ACC112 (cell line): ENCODE measurements around the gene BAG3.
"Not testable (repeated sequence)": the region's sequence is repeated elsewhere in the genome, so short reads cannot be mapped to it uniquely, and the experiment has no call there.

Experiments
- H2AFZ ChIP-seq: fragments of 200-600 bp; sonication (generic); one replicate; pipeline ENCODE4 v1.6.0; 2017; ENCODE audit warnings: antibody characterized with exemption, low read length; ENCODE audit not compliant: unreplicated experiment
- H3K27ac ChIP-seq: fragments of 200-600 bp; sonication (generic); 2 replicates; pipeline ENCODE4 v1.5.1; 2014; ENCODE audit warnings: low read depth, mild to moderate bottlenecking, antibody characterized with exemption, low read length, moderate library complexity
- H3K27me3 ChIP-seq: fragments of 200-600 bp; sonication (generic); 2 replicates; pipeline ENCODE4 v1.6.1; 2014; ENCODE audit warnings: mild to moderate bottlenecking, antibody characterized with exemption, low read length, moderate library complexity, mixed read lengths; ENCODE audit not compliant: insufficient read depth
- H3K36me3 ChIP-seq: fragments of 200-600 bp; sonication (generic); 2 replicates; pipeline ENCODE4 v1.6.1; 2016; ENCODE audit warnings: mild to moderate bottlenecking, antibody characterized with exemption, low read length, moderate library complexity, mixed read lengths; ENCODE audit not compliant: insufficient read depth
- H3K4me1 ChIP-seq: fragments of 200-600 bp; sonication (generic); one replicate; pipeline ENCODE4 v1.6.1; 2016; ENCODE audit warnings: low read length, mixed read lengths; ENCODE audit not compliant: insufficient read depth, unreplicated experiment, control insufficient read depth
- H3K4me3 ChIP-seq: fragments of 200-600 bp; sonication (generic); 2 replicates; pipeline ENCODE4 v1.5.1; 2014; ENCODE audit warnings: mild to moderate bottlenecking, low read depth, low read length
- H3K79me2 ChIP-seq: fragments of 200-600 bp; sonication (generic); one replicate; pipeline ENCODE4 v1.6.0; 2016; ENCODE audit warnings: low read length; ENCODE audit not compliant: control insufficient read depth, unreplicated experiment, insufficient read depth

The BAG3 gene

DNA sequence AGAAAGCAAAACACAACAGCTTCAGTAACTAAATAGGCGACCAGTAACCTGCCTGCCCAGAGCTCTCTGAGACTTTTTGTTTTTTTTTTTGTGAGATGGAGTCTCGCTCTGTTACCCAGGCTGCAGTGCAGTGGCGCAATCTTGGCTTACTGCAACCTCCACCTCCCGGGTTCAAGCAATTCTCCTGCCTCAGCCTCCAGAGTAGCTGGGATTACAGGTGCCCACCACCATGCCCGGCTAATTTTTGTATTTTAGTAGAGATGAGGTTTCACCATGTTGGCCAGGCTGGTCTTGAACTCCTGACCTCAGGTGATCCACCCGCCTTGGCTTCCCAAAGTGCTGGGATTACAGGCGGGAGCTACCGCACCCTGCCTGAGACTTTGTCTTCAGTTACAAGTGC lies 31.4 kb upstream of the BAG3 start:
- Histone ChIP-seq H3K27ac (peak overlapping the region; percentile 3; the same call in 1 of the 2 replicates), H2AFZ (peak overlapping the region; percentile 79), H3K4me1 (peaks cover 11% of the 10 kb centered on the region)
- not testable (repeated sequence) for H3K27me3 ChIP-seq, H3K79me2 ChIP-seq, H3K36me3 ChIP-seq, H3K4me3 ChIP-seq

GRCh38 chr10:119620241-119621077 lies 30.7 kb upstream of the BAG3 start:
- peak overlapping the region; percentile 3; the same call in 1 of the 2 replicates for H3K27ac ChIP-seq
- H3K27me3 ChIP-seq, result no peaks in the 10 kb centered on the region
- peak overlapping the region; percentile 79 for H2AFZ ChIP-seq
- peak overlapping the region; percentile 4; the same call in 1 of the 2 replicates for H3K4me3 ChIP-seq
- no peaks in the 10 kb centered on the region for H3K36me3 ChIP-seq
- no peaks in the 10 kb centered on the region for H3K79me2 ChIP-seq
- peaks cover 11% of the 10 kb centered on the region for H3K4me1 ChIP-seq

- Histone ChIP-seq H3K27ac (no peak overlapping the region), H3K36me3 (no peaks in the 10 kb centered on the region), H2AFZ (no peak overlapping the region), H3K79me2 (no peaks in the 10 kb centered on the region), H3K4me3 (no peak overlapping the region), H3K4me1 (peaks cover 11% of the 10 kb centered on the region), H3K27me3 (no peaks in the 10 kb centered on the region)
Observed at GRCh38 chr10:119621078-119621384, 30.1 kb upstream of the BAG3 start.

- no peak overlapping the region for H3K4me3 ChIP-seq
- no peak overlapping the region for H2AFZ ChIP-seq
- no peaks in the 10 kb centered on the region for H3K27me3 ChIP-seq
- H3K27ac ChIP-seq, result no peak overlapping the region
- no peaks in the 10 kb centered on the region for H3K36me3 ChIP-seq
- peaks cover 3% of the 10 kb centered on the region for H3K4me1 ChIP-seq
- H3K79me2 ChIP-seq, result no peaks in the 10 kb centered on the region
Observed at GRCh38 chr10:119625570-119626280, 25.5 kb upstream of the BAG3 start.

DNA sequence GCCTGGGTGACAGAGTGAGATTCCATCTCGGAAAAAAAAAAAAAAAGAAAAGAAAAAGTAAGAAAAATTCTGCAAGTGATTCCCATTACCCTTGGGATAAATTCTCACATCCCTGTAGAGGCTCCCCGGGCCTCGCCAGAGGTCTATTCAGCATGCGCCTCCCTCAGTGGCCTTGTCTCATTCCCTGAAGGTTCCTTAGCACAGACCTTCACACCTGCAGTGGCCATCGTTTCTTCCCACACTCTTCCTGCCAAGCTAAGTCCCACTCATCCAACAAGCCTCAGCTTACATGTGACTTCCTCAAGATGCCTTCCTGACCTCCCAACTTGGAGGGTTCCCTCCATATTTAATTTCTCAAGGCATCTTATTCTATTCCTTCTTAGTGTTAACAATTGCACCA lies 20.9 kb upstream of the BAG3 start:
- H3K36me3 ChIP-seq, result no peaks in the 10 kb centered on the region

DNA sequence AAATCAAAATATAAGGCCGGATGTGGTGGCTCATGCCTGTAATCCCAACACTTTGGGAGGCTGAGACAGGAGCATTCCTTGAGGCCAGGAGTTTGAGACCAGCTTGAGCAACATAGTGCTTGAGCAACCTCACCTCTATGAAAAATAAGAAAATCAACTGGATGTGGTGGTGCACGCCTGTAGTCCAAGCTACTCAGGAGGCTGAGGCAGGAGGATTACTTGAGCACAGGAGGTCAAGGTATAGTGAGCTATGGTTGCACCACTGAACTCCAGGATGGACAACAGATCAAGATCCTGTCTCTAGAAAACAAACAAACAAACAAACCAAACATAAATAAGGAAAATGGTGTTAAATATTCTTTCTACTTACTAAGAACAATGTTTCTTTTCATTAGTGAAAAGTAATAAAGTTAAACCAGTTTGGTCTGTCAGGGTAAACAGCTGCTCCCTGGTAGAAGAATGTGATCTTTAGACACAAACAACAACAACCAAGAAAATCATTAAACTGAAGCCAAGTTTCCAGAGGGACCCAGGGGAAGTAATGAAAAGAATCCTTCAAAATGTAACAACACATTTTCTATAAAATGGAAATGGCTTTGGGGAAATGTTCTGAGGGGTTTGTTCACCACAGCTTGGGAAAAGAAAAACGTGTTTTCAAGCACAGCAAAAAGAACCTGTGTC lies 17.5 kb upstream of the BAG3 start:
- H2AFZ ChIP-seq, result peak overlapping the region; percentile 57
- H3K4me1 ChIP-seq, result peaks cover 4% of the 10 kb centered on the region

More for the DNA sequence above, 20.9 kb upstream of the BAG3 start:
- H3K4me1 ChIP-seq, result peaks cover 4% of the 10 kb centered on the region
- H3K4me3 ChIP-seq, result no peak overlapping the region
- H3K27me3 ChIP-seq, result no peaks in the 10 kb centered on the region
- H2AFZ ChIP-seq, result no peak overlapping the region
- no peaks in the 10 kb centered on the region for H3K79me2 ChIP-seq
- H3K27ac ChIP-seq, result no peak overlapping the region

DNA sequence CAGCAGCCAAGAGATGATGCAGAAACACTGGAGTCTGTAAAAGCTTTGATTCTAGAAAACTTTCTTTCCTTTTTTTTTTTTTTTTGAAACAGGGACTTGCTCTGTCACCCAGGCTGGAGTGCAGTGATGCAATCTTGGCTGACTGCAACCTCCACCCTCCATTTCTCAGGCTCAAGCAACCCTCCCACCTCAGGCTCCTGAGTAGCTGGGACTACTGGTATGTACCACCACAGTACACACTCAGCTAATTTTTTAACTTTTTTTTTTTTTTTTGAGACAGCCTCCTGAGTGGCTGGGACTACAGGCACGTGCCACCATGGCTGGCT lies 17.0 kb upstream of the BAG3 start:
- peaks cover 4% of the 10 kb centered on the region for H3K4me1 ChIP-seq
- no peak overlapping the region for H3K4me3 ChIP-seq
- H3K36me3 ChIP-seq, result no peaks in the 10 kb centered on the region
- H2AFZ ChIP-seq, result peak overlapping the region; percentile 57
- H3K27me3 ChIP-seq, result no peaks in the 10 kb centered on the region
- no peaks in the 10 kb centered on the region for H3K79me2 ChIP-seq
- H3K27ac ChIP-seq, result no peak overlapping the region

More for the DNA sequence above, 17.5 kb upstream of the BAG3 start:
- Histone ChIP-seq H3K79me2 (no peaks in the 10 kb centered on the region), H3K27ac (no peak overlapping the region), H3K4me3 (no peak overlapping the region), H3K27me3 (no peaks in the 10 kb centered on the region), H3K36me3 (no peaks in the 10 kb centered on the region)

- no peak overlapping the region for H3K4me3 ChIP-seq
- H2AFZ ChIP-seq, result no peak overlapping the region
- no peaks in the 10 kb centered on the region for H3K36me3 ChIP-seq
- no peaks in the 10 kb centered on the region for H3K79me2 ChIP-seq
- peaks cover 4% of the 10 kb centered on the region for H3K4me1 ChIP-seq
- no peaks in the 10 kb centered on the region for H3K27me3 ChIP-seq
- H3K27ac ChIP-seq, result no peak overlapping the region
Observed at GRCh38 chr10:119637631-119638030, 13.5 kb upstream of the BAG3 start.

DNA sequence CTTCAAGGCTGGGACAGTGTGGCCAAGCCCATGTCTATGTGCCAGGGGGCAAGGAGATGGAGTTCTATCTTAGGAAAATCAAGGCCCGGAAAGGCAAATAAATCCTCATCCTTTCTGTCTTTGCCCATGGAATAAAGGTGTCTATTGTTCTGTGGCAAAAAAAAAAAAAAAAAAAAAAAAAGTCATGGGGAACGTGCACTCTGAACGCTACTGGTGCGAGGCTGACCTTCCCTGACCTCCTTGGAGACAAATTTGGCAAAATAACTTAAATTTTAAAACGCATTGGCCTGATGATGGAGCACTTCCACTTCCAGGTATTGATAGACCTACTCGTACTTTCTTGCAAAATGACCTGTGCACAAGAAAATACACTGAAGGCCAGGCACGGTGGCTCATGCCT lies 12.2 kb upstream of the BAG3 start:
- no peaks in the 10 kb centered on the region for H3K36me3 ChIP-seq
- peaks cover 7% of the 10 kb centered on the region for H3K4me1 ChIP-seq
- H3K4me3 ChIP-seq, result no peak overlapping the region
- no peaks in the 10 kb centered on the region for H3K79me2 ChIP-seq
- no peak overlapping the region for H2AFZ ChIP-seq
- H3K27ac ChIP-seq, result no peak overlapping the region
- no peaks in the 10 kb centered on the region for H3K27me3 ChIP-seq

DNA sequence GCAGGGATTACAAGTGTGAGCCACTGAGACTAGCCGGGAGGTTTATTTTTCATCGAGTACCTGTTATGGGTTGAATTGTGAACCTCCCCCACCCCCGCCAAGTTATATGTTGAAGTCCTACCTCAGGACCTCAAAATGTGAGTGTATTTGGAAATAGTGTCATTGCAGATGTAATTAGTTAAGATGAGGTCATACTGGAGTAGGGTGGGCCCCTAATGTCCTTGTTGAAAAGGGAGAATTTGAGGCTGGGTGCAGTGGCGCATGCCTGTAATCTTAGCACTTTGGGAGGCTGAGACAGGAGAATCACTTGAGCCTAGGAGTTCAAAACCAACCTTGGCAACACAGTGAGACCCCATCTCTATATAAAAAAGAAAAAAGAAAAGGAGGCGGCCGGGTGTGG lies 10.8 kb upstream of the BAG3 start:
- no peaks in the 10 kb centered on the region for H3K79me2 ChIP-seq
- no peak overlapping the region for H3K4me3 ChIP-seq
- peaks cover 6% of the 10 kb centered on the region for H3K4me1 ChIP-seq
- H3K36me3 ChIP-seq, result no peaks in the 10 kb centered on the region
- H3K27me3 ChIP-seq, result no peaks in the 10 kb centered on the region
- H3K27ac ChIP-seq, result no peak overlapping the region
- no peak overlapping the region for H2AFZ ChIP-seq
